GM12878 (cell line): ENCODE results near the gene CA5A.
"Not testable (repeated sequence)": the region's sequence is repeated elsewhere in the genome, so short reads cannot be mapped to it uniquely, and the experiment has no call there.

Source experiments
- CTCF ChIP-seq, 3 experiments: IDR thresholded peaks in 2 of 3; conservative IDR thresholded peaks in 1 of 3; 2 replicates each; pipeline ENCODE4 v1.5.1; 2011; ENCODE audit warnings: low read depth in 3 of 3, low read length in 3 of 3, mild to moderate bottlenecking in 3 of 3, control low read depth in 2 of 3, moderate library complexity in 2 of 3, inconsistent platforms in 1 of 3, mixed read lengths in 1 of 3; ENCODE audit not compliant: control insufficient read depth in 2 of 3, insufficient read depth in 1 of 3; ENCODE audit errors: extremely low read depth in 1 of 3
- RCOR1 ChIP-seq: conservative IDR thresholded peaks from 2 replicates; pipeline ENCODE4 v1.6.1; 2012; ENCODE audit warnings: low read depth, low read length, improper control_type of control experiment
- TAF1 ChIP-seq: IDR thresholded peaks from 2 replicates; pipeline ENCODE4 v1.6.1; 2011; ENCODE audit warnings: mild to moderate bottlenecking, low read depth, low read length, borderline replicate concordance

GRCh38 chr16:87904963-87905362, 31.4 kb downstream of the CA5A start:
- TF ChIP-seq TAF1; RCOR1; CTCF (IDR thresholded peaks at IDR 0.05 in 2 of 3, conservative IDR thresholded peaks at IDR 0.05 in 1 of 3; ENCODE audit: control insufficient read depth in 2 of 3, extremely low read depth in 1 of 3, insufficient read depth in 1 of 3, low read depth in 3 of 3, low read length in 3 of 3): not testable (repeated sequence)
